Epithelial cell of proximal tubule (primary cell): Measurements from ENCODE around the gene LIPC. TPM values are rescaled to one million over a fixed set of nuclear protein-coding genes. Genes with fewer than 3 reads are reported as not detected.

ENCODE experiments used
- DNase-seq: peaks from one replicate; pipeline ENCODE4 v3.0.0-alpha.2; 2011; ENCODE audit warnings: low read depth
- H3K4me3 ChIP-seq: 2 replicates; pipeline ENCODE4 v1.5.1; 2011; ENCODE audit warnings: low read depth, mild to moderate bottlenecking, low read length
- total RNA-seq: library from RNA; depleted of rRNA; stranded (reverse); fragments of >200 nt; gene quantifications from 2 replicates; pipeline ENCODE4 v1.2.3, GENCODE V29; 2015
- TF ChIP-seq, protein P1 (sequence below): conservative IDR thresholded peaks from 2 replicates; pipeline ENCODE4 v1.5.1; 2012; ENCODE audit warnings: low read depth, mild to moderate bottlenecking, low read length

Gene LIPC
- 1.1 and 12.9 TPM in 2 replicates for total RNA-seq

- DNase-seq: no peak
These were observed at the start of gene LIPC for GRCh38 chr15:58431221-58432149. TSS of gene LIPC (plus strand) at chr15:58431991. CDS start at chr15:58432033, 42 bp downstream.

DNA sequence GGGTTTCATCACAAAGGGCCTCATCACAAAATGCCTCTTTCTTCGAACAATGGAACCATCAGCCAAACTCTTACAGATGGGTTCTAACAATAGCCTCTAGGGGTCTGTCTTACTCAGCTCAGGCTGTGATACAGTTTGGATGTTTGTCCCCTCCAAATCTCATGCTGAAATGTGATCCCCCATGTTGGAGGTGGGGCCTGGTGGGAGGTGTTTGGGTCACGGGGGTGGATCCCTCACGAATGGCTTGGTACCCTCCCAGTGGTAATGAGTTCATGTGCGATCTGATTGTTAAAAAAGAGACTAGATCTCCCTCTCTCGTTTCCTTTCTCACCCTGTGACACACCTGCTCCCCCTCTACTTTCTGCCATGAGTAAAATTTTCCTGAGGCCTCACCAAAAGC, 47.9 kb upstream of the LIPC start:
- DNase-seq: no peak
- H3K4me3 ChIP-seq: no peak overlapping the region
- TF ChIP-seq, protein P1, sequence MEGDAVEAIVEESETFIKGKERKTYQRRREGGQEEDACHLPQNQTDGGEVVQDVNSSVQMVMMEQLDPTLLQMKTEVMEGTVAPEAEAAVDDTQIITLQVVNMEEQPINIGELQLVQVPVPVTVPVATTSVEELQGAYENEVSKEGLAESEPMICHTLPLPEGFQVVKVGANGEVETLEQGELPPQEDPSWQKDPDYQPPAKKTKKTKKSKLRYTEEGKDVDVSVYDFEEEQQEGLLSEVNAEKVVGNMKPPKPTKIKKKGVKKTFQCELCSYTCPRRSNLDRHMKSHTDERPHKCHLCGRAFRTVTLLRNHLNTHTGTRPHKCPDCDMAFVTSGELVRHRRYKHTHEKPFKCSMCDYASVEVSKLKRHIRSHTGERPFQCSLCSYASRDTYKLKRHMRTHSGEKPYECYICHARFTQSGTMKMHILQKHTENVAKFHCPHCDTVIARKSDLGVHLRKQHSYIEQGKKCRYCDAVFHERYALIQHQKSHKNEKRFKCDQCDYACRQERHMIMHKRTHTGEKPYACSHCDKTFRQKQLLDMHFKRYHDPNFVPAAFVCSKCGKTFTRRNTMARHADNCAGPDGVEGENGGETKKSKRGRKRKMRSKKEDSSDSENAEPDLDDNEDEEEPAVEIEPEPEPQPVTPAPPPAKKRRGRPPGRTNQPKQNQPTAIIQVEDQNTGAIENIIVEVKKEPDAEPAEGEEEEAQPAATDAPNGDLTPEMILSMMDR: no peak

More at GRCh38 chr15:58431221-58432149, at the start of gene LIPC:
- TF ChIP-seq, protein P1: no peak
- no peak within 1 kb of the TSS for H3K4me3 ChIP-seq

GRCh38 chr15:58384667-58385066, 47.1 kb upstream of the LIPC start:
- DNase-seq: no peak
- TF ChIP-seq, protein P1: no peak
- no peak overlapping the region for H3K4me3 ChIP-seq

DNA sequence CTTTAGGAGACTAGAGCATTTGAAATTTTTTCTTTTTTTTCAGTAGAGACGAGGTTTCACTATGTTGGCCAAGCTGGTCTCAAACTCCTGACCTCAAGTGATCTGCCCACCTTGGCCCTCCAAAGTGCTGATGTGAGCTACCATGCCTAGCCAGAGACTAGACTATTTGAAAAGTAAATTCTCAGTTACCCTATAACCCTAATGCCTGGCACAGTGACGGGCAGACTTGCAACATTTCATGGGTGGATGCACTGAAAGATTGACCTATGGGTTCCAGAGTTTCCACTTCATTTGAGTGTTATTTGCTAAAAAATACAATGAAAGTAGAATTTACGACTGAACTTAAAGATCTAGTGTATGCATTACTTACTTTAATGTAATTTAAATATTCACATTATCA, 45.7 kb upstream of the LIPC start:
- no peak for DNase-seq
- TF ChIP-seq, protein P1: no peak
- no peak overlapping the region for H3K4me3 ChIP-seq

DNA sequence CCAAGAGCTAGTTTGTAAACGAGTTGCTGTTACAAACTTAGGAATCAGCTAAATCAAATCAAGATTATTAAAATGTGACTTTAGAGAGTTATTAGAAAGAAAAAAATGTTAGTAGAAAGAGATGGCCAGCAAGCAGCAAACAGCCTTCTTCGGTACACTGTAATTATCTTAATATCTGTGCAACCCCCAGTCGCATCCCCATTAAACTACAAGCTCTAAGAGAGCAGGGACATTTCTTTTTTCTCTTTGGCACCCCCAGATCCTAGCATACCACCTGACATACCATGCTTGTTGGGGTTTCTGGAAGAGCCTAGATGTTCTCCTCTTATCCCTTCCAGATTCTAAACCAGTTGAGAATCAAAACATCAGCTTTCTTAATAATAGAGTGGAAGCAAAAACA, 45.1 kb upstream of the LIPC start:
- no peak overlapping the region for H3K4me3 ChIP-seq
- TF ChIP-seq, protein P1: no peak
- no peak for DNase-seq

- peak; percentile 66 for DNase-seq
- TF ChIP-seq, protein P1: no peak
- no peak overlapping the region for H3K4me3 ChIP-seq
These were observed 44.7 kb upstream of the LIPC start for GRCh38 chr15:58387130-58387529.
